Measurements from ENCODE around the gene HOXA7. TPM values are rescaled to one million over a fixed set of nuclear protein-coding genes. Genes with fewer than 3 reads are reported as not detected.

The HOXA7 gene
- total and polyA plus RNA-seq, 2 experiments from 2014 or later = 6.6 to 15.8 TPM

DNA sequence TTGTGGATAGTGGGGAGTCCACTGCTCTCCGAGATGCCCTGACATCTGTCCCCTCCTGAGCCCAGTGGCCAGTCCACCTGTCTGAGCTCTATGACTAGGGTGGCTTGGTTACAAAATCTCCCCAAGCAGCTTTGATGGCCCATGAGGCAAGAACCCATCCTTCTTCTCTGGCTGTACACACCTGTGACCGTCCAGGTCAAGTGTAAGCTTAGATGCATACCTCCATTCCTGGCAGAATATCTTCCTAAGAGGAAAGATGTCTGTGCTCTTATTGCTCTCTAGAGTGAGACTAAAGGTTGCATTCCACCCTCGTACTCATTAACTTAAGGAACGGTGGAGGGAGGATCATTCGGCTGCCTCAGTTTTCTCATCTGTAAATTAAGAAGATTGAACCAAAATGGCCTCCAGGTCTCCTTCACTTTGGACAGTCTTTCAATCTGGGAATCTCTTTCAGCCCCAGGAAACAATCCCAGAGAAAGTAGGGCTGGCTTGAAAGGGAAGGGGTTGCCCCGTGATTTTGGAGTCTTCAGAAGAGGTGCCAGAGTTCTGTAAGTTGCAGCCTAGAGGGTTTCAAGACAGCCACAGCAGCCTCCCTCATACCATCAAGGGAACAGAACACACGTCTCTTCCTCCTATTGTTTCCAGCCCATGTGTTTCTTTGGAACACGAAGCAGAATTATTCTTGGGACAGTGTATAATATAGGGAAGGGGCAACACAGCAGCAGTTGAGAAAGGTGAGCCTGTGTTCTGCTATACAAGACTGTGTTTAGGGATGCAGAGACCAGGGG lies 31.4 kb downstream of the HOXA7 start:
- Histone ChIP-seq H3K4me1 (ENCODE audit: insufficient read depth) (no peaks in the 10 kb centered on the region), H3K9me2 (ENCODE audit: insufficient read depth) (no peaks in the 10 kb centered on the region), H3K9ac (no peak overlapping the region), H3K79me2 (ENCODE audit: insufficient read depth) (peaks cover 18% of the 10 kb centered on the region), H3K36me3 (ENCODE audit: low read depth) (no peaks in the 10 kb centered on the region), H3K4me3 (no peak overlapping the region), H3K4me2 (ENCODE audit: unreplicated experiment) (no peak overlapping the region), H2AFZ (no peak overlapping the region), H3K9me3 (ENCODE audit: low read depth) (no peaks in the 10 kb centered on the region), H3F3A (ENCODE audit: insufficient read depth) (no peaks in the 10 kb centered on the region), H3K27ac (no peak overlapping the region), H3K27me3 (replicated peaks; ENCODE audit: insufficient read depth) (no peaks in the 10 kb centered on the region), H4K20me1 (ENCODE audit: insufficient read depth) (no peaks in the 10 kb centered on the region)
- TF ChIP-seq EZH2 (IDR thresholded peaks at IDR 0.05; ENCODE audit: insufficient read depth, poor library complexity, severe bottlenecking) (no peak), EZH2phosphoT487 (IDR thresholded peaks at IDR 0.05; ENCODE audit: insufficient read depth, low read depth) (no peak)
- DNase-seq = no peak
- WGBS, 2 experiments (ENCODE audit: low coverage in 1 of 2, low lambda C conversion rate in 2 of 2, missing lambda C conversion rate in 2 of 2) = 83% methylated on average over 8 of the region's 8 CpGs
- in situ Hi-C loops (cut with MboI) = no loop called here

DNA sequence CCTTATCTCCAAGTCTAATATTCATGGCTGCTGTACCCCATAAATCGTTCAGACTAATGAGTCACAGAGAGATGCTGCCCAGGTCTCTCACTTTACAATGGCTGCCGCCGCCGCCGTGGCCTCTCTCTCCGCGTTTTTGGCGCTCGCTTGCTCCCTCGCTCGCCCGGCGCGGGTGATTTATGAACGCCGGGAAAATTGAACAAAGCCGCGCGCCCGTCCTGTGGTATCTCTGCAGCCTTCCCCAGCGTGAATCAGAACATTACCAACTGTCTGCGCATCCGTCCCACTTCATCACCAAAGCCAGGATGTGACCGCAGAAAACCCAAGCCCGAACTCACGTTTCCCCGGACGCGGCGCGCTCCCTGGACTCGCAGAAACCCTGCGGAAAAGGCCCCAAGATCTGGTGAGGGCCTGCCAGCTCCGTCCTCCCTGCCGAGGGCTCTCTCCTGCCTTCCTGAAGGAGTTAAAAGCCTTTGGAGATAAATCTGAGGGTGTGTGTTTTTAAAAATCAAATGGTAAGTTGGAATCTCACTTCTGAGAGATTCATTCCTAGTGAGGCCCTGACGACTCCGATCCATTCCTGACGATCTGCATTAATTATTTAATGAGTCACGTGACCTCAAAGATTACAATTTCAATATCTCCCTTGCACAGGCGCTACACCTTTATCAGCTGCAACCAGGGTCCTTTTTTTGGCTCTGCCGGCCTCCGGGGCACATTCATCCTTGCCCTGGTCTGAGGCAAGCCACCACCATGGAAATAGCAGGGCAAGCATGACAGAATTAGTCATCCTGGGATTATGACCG lies 32.2 kb downstream of the HOXA7 start:
- in situ Hi-C loops (cut with MboI) = no loop called here
- Histone ChIP-seq H3K36me3 (ENCODE audit: low read depth) (no peaks in the 10 kb centered on the region), H3K9ac (no peak overlapping the region), H2AFZ (no peak overlapping the region), H3K4me1 (ENCODE audit: insufficient read depth) (no peaks in the 10 kb centered on the region), H3K9me2 (ENCODE audit: insufficient read depth) (no peaks in the 10 kb centered on the region), H3K4me3 (no peak overlapping the region), H3K4me2 (ENCODE audit: unreplicated experiment) (no peak overlapping the region), H3K27ac (no peak overlapping the region), H4K20me1 (ENCODE audit: insufficient read depth) (no peaks in the 10 kb centered on the region), H3K27me3 (replicated peaks; ENCODE audit: insufficient read depth) (no peaks in the 10 kb centered on the region), H3K9me3 (ENCODE audit: low read depth) (no peaks in the 10 kb centered on the region), H3K79me2 (ENCODE audit: insufficient read depth) (peaks cover 11% of the 10 kb centered on the region), H3F3A (ENCODE audit: insufficient read depth) (no peaks in the 10 kb centered on the region)
- WGBS, 2 experiments (ENCODE audit: low coverage in 1 of 2, low lambda C conversion rate in 2 of 2, missing lambda C conversion rate in 2 of 2) = 89% methylated on average over 42 to 43 of the region's 43 CpGs
- TF ChIP-seq EZH2 (IDR thresholded peaks at IDR 0.05; ENCODE audit: insufficient read depth, poor library complexity, severe bottlenecking) (no peak), EZH2phosphoT487 (IDR thresholded peaks at IDR 0.05; ENCODE audit: insufficient read depth, low read depth) (no peak)
- no peak for DNase-seq

DNA sequence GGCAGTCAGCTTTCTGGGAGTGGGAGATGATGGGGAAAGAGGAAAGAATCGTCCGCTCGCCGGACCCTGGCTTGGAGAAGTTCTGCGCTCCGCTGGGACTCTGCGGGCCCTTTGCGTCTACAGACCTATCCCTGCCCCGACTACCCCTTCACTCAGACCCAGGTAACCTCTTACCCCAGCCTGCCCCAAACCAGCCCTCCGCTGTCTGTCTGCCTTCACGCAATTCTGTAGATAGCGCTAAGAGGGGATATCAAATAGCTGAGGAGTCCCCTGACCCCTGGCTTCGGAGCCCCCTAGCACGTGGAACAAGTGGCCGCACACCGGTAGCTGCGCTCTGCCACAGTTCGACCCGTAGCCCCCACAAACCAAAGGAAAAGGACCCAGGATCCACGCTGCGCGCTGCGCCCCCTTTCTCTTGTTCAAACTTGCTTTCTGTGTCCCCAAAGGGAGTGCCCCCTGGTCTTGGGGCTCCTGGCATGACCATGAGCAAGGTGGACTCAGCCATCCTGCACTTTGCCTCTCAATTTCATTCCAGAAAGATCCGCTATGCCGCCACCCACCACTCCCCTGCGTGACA lies 32.9 kb downstream of the HOXA7 start:
- DNase-seq = no peak
- Histone ChIP-seq H3K4me1 (ENCODE audit: insufficient read depth) (no peaks in the 10 kb centered on the region), H4K20me1 (ENCODE audit: insufficient read depth) (no peaks in the 10 kb centered on the region), H3K27ac (no peak overlapping the region), H3K9ac (no peak overlapping the region), H3K9me2 (ENCODE audit: insufficient read depth) (no peaks in the 10 kb centered on the region), H3K4me3 (no peak overlapping the region), H3F3A (ENCODE audit: insufficient read depth) (no peaks in the 10 kb centered on the region), H3K27me3 (replicated peaks; ENCODE audit: insufficient read depth) (no peaks in the 10 kb centered on the region), H3K4me2 (ENCODE audit: unreplicated experiment) (no peak overlapping the region), H3K79me2 (ENCODE audit: insufficient read depth) (peaks cover 10% of the 10 kb centered on the region), H3K9me3 (ENCODE audit: low read depth) (no peaks in the 10 kb centered on the region), H3K36me3 (ENCODE audit: low read depth) (no peaks in the 10 kb centered on the region), H2AFZ (no peak overlapping the region)
- WGBS, 2 experiments (ENCODE audit: low coverage in 1 of 2, low lambda C conversion rate in 2 of 2, missing lambda C conversion rate in 2 of 2) = 91 to 93% methylated on average over 22 to 26 of the region's 26 CpGs
- in situ Hi-C loops (cut with MboI) = no loop called here
- TF ChIP-seq EZH2phosphoT487 (IDR thresholded peaks at IDR 0.05; ENCODE audit: insufficient read depth, low read depth) = no peak
- TF ChIP-seq EZH2 (IDR thresholded peaks at IDR 0.05; ENCODE audit: insufficient read depth, poor library complexity, severe bottlenecking) = no peak

DNA sequence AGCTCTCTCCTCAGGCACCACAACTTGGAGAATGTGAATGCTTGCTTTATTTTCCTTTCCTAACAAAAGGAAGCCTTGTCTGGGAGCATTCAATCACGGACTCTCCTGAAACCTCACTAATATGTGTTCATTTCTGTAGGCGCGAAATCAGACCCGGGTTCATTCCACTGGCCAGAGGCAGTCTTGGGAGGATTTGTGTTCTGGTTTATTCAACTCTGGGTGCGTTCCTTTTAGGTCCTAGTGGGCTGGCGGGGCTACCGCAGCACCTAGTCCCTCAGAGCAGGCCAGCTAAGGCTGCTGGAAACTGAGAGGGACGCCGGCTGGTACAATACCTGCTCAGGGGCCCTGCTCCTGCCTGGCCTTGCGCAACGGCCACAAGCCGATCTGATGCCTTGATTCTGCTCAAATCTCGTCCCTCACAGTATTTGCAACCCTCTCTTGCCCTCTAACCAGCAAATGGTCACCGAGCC lies 33.4 kb downstream of the HOXA7 start:
- Histone ChIP-seq H2AFZ (no peak overlapping the region), H3K27ac (no peak overlapping the region), H3K4me2 (ENCODE audit: unreplicated experiment) (no peak overlapping the region), H3K36me3 (ENCODE audit: low read depth) (no peaks in the 10 kb centered on the region), H3F3A (ENCODE audit: insufficient read depth) (no peaks in the 10 kb centered on the region), H3K79me2 (ENCODE audit: insufficient read depth) (peaks cover 8% of the 10 kb centered on the region), H3K9me2 (ENCODE audit: insufficient read depth) (no peaks in the 10 kb centered on the region), H4K20me1 (ENCODE audit: insufficient read depth) (no peaks in the 10 kb centered on the region), H3K4me1 (ENCODE audit: insufficient read depth) (no peaks in the 10 kb centered on the region), H3K9me3 (ENCODE audit: low read depth) (no peaks in the 10 kb centered on the region), H3K27me3 (replicated peaks; ENCODE audit: insufficient read depth) (no peaks in the 10 kb centered on the region), H3K4me3 (no peak overlapping the region), H3K9ac (no peak overlapping the region)
- in situ Hi-C loops (cut with MboI) = no loop called here
- TF ChIP-seq EZH2 (IDR thresholded peaks at IDR 0.05; ENCODE audit: insufficient read depth, poor library complexity, severe bottlenecking) = no peak
- no peak for TF ChIP-seq EZH2phosphoT487 (IDR thresholded peaks at IDR 0.05; ENCODE audit: insufficient read depth, low read depth)
- no peak for DNase-seq
- 89% methylated on average over 14 of the region's 14 CpGs for WGBS, 2 experiments (ENCODE audit: low coverage in 1 of 2, low lambda C conversion rate in 2 of 2, missing lambda C conversion rate in 2 of 2)
